Trophoblast cell (in vitro differentiated cells and primary cell): ENCODE measurements around the gene GLIS1.

Source experiments
- DNase-seq, 2 donors: peaks; one replicate each; pipeline ENCODE4 v3.0.0-alpha.2; 2016
- H2AFZ ChIP-seq: 2 replicates; pipeline ENCODE4 v1.6.1; 2013; ENCODE audit warnings: low read length, moderate library complexity, mild to moderate bottlenecking; ENCODE audit not compliant: insufficient read depth, poor library complexity
- H2AK5ac ChIP-seq: 2 replicates; pipeline ENCODE4 v1.6.1; 2013; ENCODE audit warnings: mild to moderate bottlenecking, low read length
- H2BK120ac ChIP-seq: 2 replicates; pipeline ENCODE4 v1.6.1; 2013; ENCODE audit warnings: low read length, mild to moderate bottlenecking, moderate library complexity; ENCODE audit not compliant: insufficient read depth, poor library complexity
- H2BK12ac ChIP-seq: 2 replicates; pipeline ENCODE4 v1.6.1; 2013; ENCODE audit warnings: mild to moderate bottlenecking, low read length, moderate library complexity
- H2BK5ac ChIP-seq: 2 replicates; pipeline ENCODE4 v1.6.1; 2013; ENCODE audit warnings: low read length, low read depth, moderate library complexity, mild to moderate bottlenecking; ENCODE audit not compliant: poor library complexity
- H3K14ac ChIP-seq: 2 replicates; pipeline ENCODE4 v1.6.1; 2013; ENCODE audit warnings: mild to moderate bottlenecking, low read length
- H3K18ac ChIP-seq: 2 replicates; pipeline ENCODE4 v1.6.1; 2013; ENCODE audit warnings: mild to moderate bottlenecking, low read length
- H3K23ac ChIP-seq: 2 replicates; pipeline ENCODE4 v1.6.1; 2013; ENCODE audit warnings: low read length
- H3K27ac ChIP-seq: 2 replicates; pipeline ENCODE4 v1.5.1; 2013; ENCODE audit warnings: low read depth, mild to moderate bottlenecking, inconsistent platforms, low read length, moderate library complexity
- H3K27me3 ChIP-seq: 2 replicates; pipeline ENCODE4 v1.6.1; 2013; ENCODE audit warnings: inconsistent platforms, mild to moderate bottlenecking, low read length, moderate library complexity; ENCODE audit not compliant: insufficient read depth
- H3K36me3 ChIP-seq, 2 experiments: 1 replicate in 1 of 2; 2 replicates in 1 of 2; pipeline ENCODE4 v1.6.1; 2013; ENCODE audit warnings: low read length in 2 of 2, mild to moderate bottlenecking in 2 of 2, moderate library complexity in 1 of 2; ENCODE audit not compliant: insufficient read depth in 2 of 2, control insufficient read depth in 1 of 2
- H3K4ac ChIP-seq: 2 replicates; pipeline ENCODE4 v1.6.1; 2013; ENCODE audit warnings: low read depth, mild to moderate bottlenecking, low read length, moderate library complexity
- H3K4me1 ChIP-seq, 2 experiments: 1 replicate in 1 of 2; 2 replicates in 1 of 2; pipeline ENCODE4 v1.6.1; 2013; ENCODE audit warnings: low read length in 2 of 2, mild to moderate bottlenecking in 2 of 2, moderate library complexity in 1 of 2; ENCODE audit not compliant: insufficient read depth in 2 of 2, control insufficient read depth in 1 of 2
- H3K4me2 ChIP-seq: 2 replicates; pipeline ENCODE4 v1.6.1; 2013; ENCODE audit warnings: inconsistent platforms, mild to moderate bottlenecking, low read length, moderate library complexity
- H3K4me3 ChIP-seq: 2 replicates; pipeline ENCODE4 v1.5.1; 2013; ENCODE audit warnings: mild to moderate bottlenecking, low read depth, low read length, inconsistent platforms
- H3K79me1 ChIP-seq: one replicate; pipeline ENCODE4 v1.6.1; 2013; ENCODE audit warnings: low read length
- H3K79me2 ChIP-seq: 2 replicates; pipeline ENCODE4 v1.6.1; 2013; ENCODE audit warnings: low read length, mild to moderate bottlenecking; ENCODE audit not compliant: control insufficient read depth, insufficient read depth, poor library complexity
- H3K9ac ChIP-seq: 2 replicates; pipeline ENCODE4 v1.6.1; 2013; ENCODE audit warnings: mild to moderate bottlenecking, low read length
- H3K9me3 ChIP-seq: 2 replicates; pipeline ENCODE4 v1.6.1; 2013; ENCODE audit warnings: low read depth, mild to moderate bottlenecking, control low read depth, inconsistent platforms, low read length; ENCODE audit not compliant: insufficient read depth
- H4K12ac ChIP-seq: 2 replicates; pipeline ENCODE4 v1.6.1; 2013; ENCODE audit warnings: low read depth, mild to moderate bottlenecking, low read length, moderate library complexity
- H4K8ac ChIP-seq: 2 replicates; pipeline ENCODE4 v1.6.1; 2013; ENCODE audit warnings: low read depth, mild to moderate bottlenecking, low read length, moderate library complexity
- H4K91ac ChIP-seq: one replicate; pipeline ENCODE4 v1.6.1; 2013; ENCODE audit warnings: low read depth, mild to moderate bottlenecking, low read length, moderate library complexity
- WGBS: extraction: QIAGEN DNeasy Blood & Tissue Kit; methylation state at CpG from one replicate; pipeline ENCODE4 v1.1.7; 2013; ENCODE audit warnings: missing lambda C conversion rate; ENCODE audit not compliant: insufficient read length, insufficient coverage; ENCODE audit errors: extremely low coverage; 5-methylcytosine and 5-hydroxymethylcytosine counted together

The GLIS1 gene

DNA sequence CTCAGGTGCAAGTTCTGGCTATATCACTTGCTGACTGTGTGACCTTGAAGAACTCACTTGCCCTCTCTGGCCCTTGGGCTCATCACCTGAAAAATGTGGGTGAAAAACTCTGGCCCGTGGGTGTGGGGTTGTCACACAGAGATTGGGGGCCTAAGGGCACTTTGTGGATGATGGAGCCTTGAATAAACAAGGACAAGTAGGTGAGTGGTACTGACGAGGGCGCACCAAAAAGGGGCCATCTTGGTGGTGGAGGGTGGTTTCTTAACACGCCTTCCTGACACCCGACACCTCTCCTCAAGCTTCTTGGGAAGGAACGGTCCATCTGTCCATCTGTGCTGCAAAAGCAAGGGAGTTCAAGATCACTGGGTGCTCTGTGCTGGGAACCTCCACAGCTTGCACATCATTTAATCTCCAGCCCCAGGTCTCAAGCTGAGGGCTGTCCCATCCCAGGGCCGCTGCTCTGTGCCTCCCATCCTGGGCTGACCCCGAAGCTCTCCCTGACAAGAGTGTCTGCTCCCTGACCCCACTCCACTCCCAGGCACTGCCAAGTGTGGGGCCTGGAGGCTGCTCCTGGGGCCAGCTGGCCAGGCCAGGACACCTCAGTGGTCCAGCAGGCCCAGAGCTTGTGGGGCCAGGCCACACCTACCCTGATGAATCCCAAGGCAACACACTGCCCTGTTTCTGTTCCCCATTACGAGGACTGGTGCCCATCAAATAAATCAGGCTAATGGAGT is 97.3 kb downstream of the GLIS1 start:
- DNase-seq, result no peak
- no peak overlapping the region for H3K18ac ChIP-seq
- no peak overlapping the region for H3K14ac ChIP-seq
- no peak overlapping the region for H2BK120ac ChIP-seq
- no peak overlapping the region for H3K23ac ChIP-seq
- H2BK5ac ChIP-seq, result no peak overlapping the region
- H3K79me2 ChIP-seq, result no peaks in the 10 kb centered on the region
- H4K91ac ChIP-seq, result no peak overlapping the region
- no peak overlapping the region for H2BK12ac ChIP-seq
- no peak overlapping the region for H4K8ac ChIP-seq
- no peak overlapping the region for H2AFZ ChIP-seq
- no peak overlapping the region for H3K9ac ChIP-seq
- H3K36me3 ChIP-seq, result no peaks in the 10 kb centered on the region
- no peaks in the 10 kb centered on the region for H3K9me3 ChIP-seq
- no peak overlapping the region for H3K4me2 ChIP-seq
- WGBS, result no CpG with 5 or more reads among the region's 9 CpGs
- H3K27me3 ChIP-seq, result no peaks in the 10 kb centered on the region
- H2AK5ac ChIP-seq, result no peak overlapping the region
- no peak overlapping the region for H3K4me3 ChIP-seq
- no peak overlapping the region for H3K27ac ChIP-seq
- no peaks in the 10 kb centered on the region for H3K4me1 ChIP-seq
- no peak overlapping the region for H4K12ac ChIP-seq
- H3K79me1 ChIP-seq, result no peaks in the 10 kb centered on the region
- H3K4ac ChIP-seq, result no peak overlapping the region

- H3K27me3 ChIP-seq, result no peaks in the 10 kb centered on the region
- H3K4me1 ChIP-seq, result no peaks in the 10 kb centered on the region
- no peak overlapping the region for H4K12ac ChIP-seq
- no peak overlapping the region for H2BK12ac ChIP-seq
- H3K27ac ChIP-seq, result no peak overlapping the region
- H3K9me3 ChIP-seq, result no peaks in the 10 kb centered on the region
- H2BK120ac ChIP-seq, result no peak overlapping the region
- no peaks in the 10 kb centered on the region for H3K79me2 ChIP-seq
- H3K4ac ChIP-seq, result no peak overlapping the region
- no peak overlapping the region for H4K8ac ChIP-seq
- H3K18ac ChIP-seq, result no peak overlapping the region
- no peaks in the 10 kb centered on the region for H3K79me1 ChIP-seq
- no peak overlapping the region for H2BK5ac ChIP-seq
- no peak overlapping the region for H3K4me2 ChIP-seq
- no peak overlapping the region for H3K9ac ChIP-seq
- H4K91ac ChIP-seq, result no peak overlapping the region
- no peak overlapping the region for H3K23ac ChIP-seq
- WGBS, result no CpG with 5 or more reads among the region's 6 CpGs
- DNase-seq, result no peak
- H3K14ac ChIP-seq, result no peak overlapping the region
- no peak overlapping the region for H2AFZ ChIP-seq
- H3K36me3 ChIP-seq, result no peaks in the 10 kb centered on the region
- H3K4me3 ChIP-seq, result no peak overlapping the region
- H2AK5ac ChIP-seq, result no peak overlapping the region
Measured at GRCh38 chr1:53640701-53641075, 98.3 kb downstream of the GLIS1 start.

DNA sequence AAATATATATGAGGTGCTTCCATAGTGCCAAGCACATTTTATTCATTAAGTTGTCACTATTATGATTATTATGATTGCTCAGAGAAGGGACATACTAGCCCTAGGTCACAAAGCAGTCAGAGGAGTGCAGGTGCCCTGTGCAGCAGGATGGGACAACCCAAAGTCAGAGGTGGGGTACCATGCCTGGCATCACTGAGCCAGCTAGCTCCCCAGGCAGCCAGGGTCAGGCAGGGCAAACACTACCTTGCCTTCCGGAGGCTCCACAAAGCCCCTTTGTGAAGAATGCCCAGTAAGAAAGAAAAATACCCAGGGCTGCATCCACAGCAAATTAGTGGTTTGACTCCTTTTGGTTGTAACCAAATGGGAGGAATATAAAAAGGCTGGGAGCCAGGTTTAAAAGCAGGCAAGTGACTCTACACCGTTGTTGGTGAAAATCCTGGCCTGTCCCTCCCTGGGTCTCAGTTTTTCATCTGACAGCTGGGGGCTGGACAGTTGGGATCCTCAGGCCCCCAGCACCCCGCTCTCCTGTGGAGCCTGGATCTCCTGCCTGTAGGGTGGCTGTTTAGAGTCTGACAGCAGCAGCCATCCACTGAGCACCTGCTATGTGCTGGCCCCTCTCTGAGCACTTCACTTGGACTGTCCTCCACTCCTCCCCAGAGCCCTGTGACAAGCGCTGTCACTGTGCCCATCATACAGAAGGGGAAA is 98.8 kb downstream of the GLIS1 start:
- Histone ChIP-seq H3K14ac (no peak overlapping the region), H2AFZ (no peak overlapping the region), H4K12ac (no peak overlapping the region), H3K79me1 (no peaks in the 10 kb centered on the region), H4K91ac (no peak overlapping the region), H3K27ac (no peak overlapping the region), H3K4me1 (no peaks in the 10 kb centered on the region), H3K4ac (no peak overlapping the region), H3K4me3 (no peak overlapping the region), H3K27me3 (no peaks in the 10 kb centered on the region), H3K9ac (no peak overlapping the region), H2BK12ac (no peak overlapping the region), H2AK5ac (no peak overlapping the region), H3K23ac (no peak overlapping the region), H3K79me2 (no peaks in the 10 kb centered on the region), H4K8ac (no peak overlapping the region), H2BK5ac (no peak overlapping the region), H3K18ac (no peak overlapping the region), H3K9me3 (no peaks in the 10 kb centered on the region), H3K4me2 (no peak overlapping the region), H3K36me3 (no peaks in the 10 kb centered on the region), H2BK120ac (no peak overlapping the region)
- WGBS, result no CpG with 5 or more reads among the region's 4 CpGs
- no peak for DNase-seq

DNA sequence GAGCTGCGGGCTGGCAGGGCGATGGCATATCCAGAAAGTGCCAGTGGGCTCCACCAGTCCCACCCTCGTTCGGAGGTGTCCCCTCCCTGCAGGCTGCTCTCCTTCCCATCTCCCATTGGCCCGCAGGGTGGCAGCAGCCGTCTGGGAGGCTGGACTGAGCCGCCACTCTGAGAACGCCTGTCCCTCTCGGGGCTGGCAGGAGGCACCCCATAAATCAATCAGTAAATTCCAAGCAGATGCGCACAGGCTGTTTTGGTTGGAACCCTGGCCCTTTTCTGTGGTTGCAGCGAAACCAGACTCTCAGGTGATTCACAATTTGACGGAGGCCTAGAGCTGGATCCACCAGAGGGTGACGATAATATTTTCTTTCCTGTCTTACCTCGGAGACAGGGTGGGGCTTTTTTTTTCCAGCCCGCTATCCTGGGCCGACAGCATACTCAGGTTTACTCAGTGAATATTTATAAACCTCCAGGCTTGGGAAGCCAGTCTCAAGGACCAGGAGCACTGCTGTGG is 99.7 kb downstream of the GLIS1 start:
- Histone ChIP-seq H2BK120ac (no peak overlapping the region), H4K12ac (no peak overlapping the region), H3K9me3 (no peaks in the 10 kb centered on the region), H2BK12ac (no peak overlapping the region), H3K27ac (no peak overlapping the region), H3K9ac (no peak overlapping the region), H3K14ac (no peak overlapping the region), H3K23ac (no peak overlapping the region), H3K18ac (no peak overlapping the region), H4K91ac (no peak overlapping the region), H2AK5ac (no peak overlapping the region), H3K79me1 (no peaks in the 10 kb centered on the region), H2BK5ac (no peak overlapping the region), H3K79me2 (no peaks in the 10 kb centered on the region), H3K4me1 (no peaks in the 10 kb centered on the region), H2AFZ (no peak overlapping the region), H4K8ac (no peak overlapping the region), H3K4ac (no peak overlapping the region), H3K4me2 (no peak overlapping the region), H3K36me3 (no peaks in the 10 kb centered on the region), H3K27me3 (no peaks in the 10 kb centered on the region), H3K4me3 (no peak overlapping the region)
- no CpG with 5 or more reads among the region's 16 CpGs for WGBS
- DNase-seq, result no peak
